HG02678 (cell line): ENCODE measurements around the gene THRSP.
"Not testable (repeated sequence)": the region's sequence is repeated elsewhere in the genome, so short reads cannot be mapped to it uniquely, and the experiment has no call there.

Source experiments
- ATAC-seq: cut with Tn5 transposase; IDR thresholded peaks from one replicate; pipeline ENCODE4 v1.9.1; 2021; ENCODE audit warnings: mild to moderate bottlenecking, moderate library complexity; ENCODE audit not compliant: unreplicated experiment

Gene THRSP

GRCh38 chr11:78063440-78064181 is at the start of gene THRSP:
TSS of gene THRSP (plus strand) at chr11:78063861. CDS start at chr11:78063882, 21 bp downstream.
- ATAC-seq = no peak

GRCh38 chr11:78014937-78015520 is 48.6 kb upstream of the THRSP start:
- ATAC-seq = not testable (repeated sequence)

GRCh38 chr11:78015878-78016277 is 47.8 kb upstream of the THRSP start:
- no peak for ATAC-seq

- ATAC-seq = no peak
Measured at GRCh38 chr11:78019808-78020207, 43.9 kb upstream of the THRSP start.

- no peak for ATAC-seq
Measured at GRCh38 chr11:78020246-78020645, 43.4 kb upstream of the THRSP start.

GRCh38 chr11:78021611-78022010 is 42.0 kb upstream of the THRSP start:
- no peak for ATAC-seq

GRCh38 chr11:78022397-78023396 is 41.0 kb upstream of the THRSP start, which contains the start of gene KCTD14:
TSS of gene KCTD14 (minus strand) at chr11:78023276. CDS start at chr11:78023249, 27 bp downstream.
- ATAC-seq = no peak

GRCh38 chr11:78023426-78023825 is 40.2 kb upstream of the THRSP start:
- no peak for ATAC-seq

- ATAC-seq = no peak
Measured at GRCh38 chr11:78025378-78025777, 38.3 kb upstream of the THRSP start.

- no peak for ATAC-seq
Measured at GRCh38 chr11:78027759-78028158, 35.9 kb upstream of the THRSP start.

- not testable (repeated sequence) for ATAC-seq
Measured at GRCh38 chr11:78028423-78028822, 35.2 kb upstream of the THRSP start.

- ATAC-seq = no peak
Measured at GRCh38 chr11:78030429-78031325, 33.0 kb upstream of the THRSP start.

- no peak for ATAC-seq
Measured at GRCh38 chr11:78031629-78032028, 32.0 kb upstream of the THRSP start.

- ATAC-seq = no peak
Measured at GRCh38 chr11:78032090-78032489, 31.6 kb upstream of the THRSP start.

GRCh38 chr11:78033040-78033439 is 30.6 kb upstream of the THRSP start:
- ATAC-seq = no peak

GRCh38 chr11:78034623-78035022 is 29.0 kb upstream of the THRSP start:
- no peak for ATAC-seq

- ATAC-seq = no peak
Measured at GRCh38 chr11:78036313-78036712, 27.3 kb upstream of the THRSP start.

GRCh38 chr11:78037056-78037455 is 26.6 kb upstream of the THRSP start:
- ATAC-seq = no peak

GRCh38 chr11:78037825-78038620 is 25.6 kb upstream of the THRSP start:
- no peak for ATAC-seq
